Measurements from ENCODE around the gene THSD4. TPM values are rescaled to one million over a fixed set of nuclear protein-coding genes. Genes with fewer than 3 reads are reported as not detected.
A peak's percentile ranks its signal among the peaks of the same experiment; 100 is the strongest.
"Not testable (repeated sequence)": the region's sequence is repeated elsewhere in the genome, so short reads cannot be mapped to it uniquely, and the experiment has no call there.

Gene THSD4
- total RNA-seq, 1 donor from 2014 or later: 80.7 TPM

GRCh38 chr15:71348597-71348996, 233.3 kb downstream of the THSD4 start:
- intact Hi-C loops (cut with micrococcal nuclease): no loop called here
- ATAC-seq: no peak

DNA sequence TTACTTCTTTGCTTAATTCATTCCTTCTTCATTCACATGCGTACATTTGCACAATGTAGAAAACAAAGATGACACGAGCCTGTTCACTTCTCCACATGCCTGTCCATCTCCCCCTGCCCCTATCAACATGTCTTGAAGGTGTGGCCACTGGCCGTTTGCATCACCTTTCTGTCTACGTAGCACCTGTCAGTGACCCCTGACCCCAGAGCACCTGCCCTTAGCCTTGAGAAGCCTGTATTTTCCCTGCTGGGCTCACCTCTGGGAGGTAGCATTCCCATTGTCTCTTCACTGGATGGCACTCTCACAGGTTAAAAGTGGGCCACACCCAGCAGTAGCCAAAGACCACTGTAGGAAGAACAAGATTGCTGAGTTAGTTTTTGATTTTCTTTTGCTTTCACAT, 234.1 kb downstream of the THSD4 start:
- DNase-seq (no peak), ATAC-seq (no peak)
- intact Hi-C loops (cut with micrococcal nuclease): no loop called here

More at GRCh38 chr15:71348597-71348996, 233.3 kb downstream of the THSD4 start:
- DNase-seq: no peak

DNA sequence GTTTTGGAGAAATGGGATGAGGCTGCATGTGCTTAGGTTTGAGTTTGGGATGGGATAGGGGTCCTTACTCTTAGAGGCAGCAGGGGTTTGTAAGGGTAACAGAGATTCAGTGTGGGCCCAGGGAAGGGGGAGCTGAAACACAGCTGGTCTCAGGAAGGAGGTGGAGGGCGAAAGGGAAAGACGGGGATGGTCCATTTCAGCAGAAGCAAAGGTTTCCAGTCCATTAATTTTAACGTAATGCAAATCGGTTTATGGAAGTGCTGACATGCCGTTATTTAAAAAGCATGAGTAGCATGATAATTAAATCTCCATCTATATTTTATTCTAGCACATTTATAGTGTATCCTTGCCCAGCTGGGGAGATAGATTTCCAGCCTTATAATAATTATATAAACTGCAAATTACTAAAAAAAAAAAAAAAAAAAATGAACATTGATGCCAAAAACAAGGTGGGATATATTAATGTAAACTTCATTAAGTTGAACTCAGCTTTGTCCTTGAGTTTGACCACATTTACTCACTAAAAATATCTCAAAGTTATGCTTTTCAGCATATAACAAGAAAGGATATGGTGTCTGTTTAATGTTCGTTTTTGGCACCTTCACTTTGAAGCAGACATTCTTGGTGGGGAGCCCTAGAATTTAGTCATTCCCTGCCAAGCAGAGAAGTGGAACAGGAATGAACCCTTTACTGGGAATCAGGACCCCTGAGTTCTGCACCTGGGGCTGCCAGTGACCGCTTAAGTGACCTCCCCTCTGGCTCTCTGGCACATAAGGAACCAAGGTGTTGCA, 234.7 kb downstream of the THSD4 start:
- no peak for ATAC-seq
- DNase-seq: no peak
- intact Hi-C loops (cut with micrococcal nuclease): no loop called here

GRCh38 chr15:71350622-71351378, 235.5 kb downstream of the THSD4 start:
- intact Hi-C loops (cut with micrococcal nuclease): no loop called here
- ATAC-seq: peak; percentile 19
- no peak for DNase-seq

DNA sequence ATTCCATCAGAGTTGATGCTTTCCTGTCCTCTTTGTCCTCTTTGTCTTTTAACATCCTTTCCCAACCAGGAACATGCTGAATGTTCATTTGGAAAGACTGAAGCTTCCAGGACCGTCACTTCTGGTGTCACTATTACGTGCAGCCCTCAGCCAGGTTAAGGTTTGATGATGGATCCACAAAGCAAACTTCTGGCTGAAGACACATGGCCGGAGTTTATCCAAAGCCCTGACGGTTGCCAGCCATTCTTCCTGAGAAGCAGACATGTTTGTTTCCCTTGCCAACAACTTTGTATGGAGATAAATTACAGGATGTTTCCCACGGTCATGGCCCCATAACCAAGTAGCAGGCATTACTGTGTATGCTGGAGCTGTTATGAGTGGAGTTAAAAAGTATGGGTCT, 236.9 kb downstream of the THSD4 start:
- no peak for ATAC-seq
- no peak for DNase-seq
- intact Hi-C loops (cut with micrococcal nuclease): no loop called here

- no peak for ATAC-seq
- DNase-seq: no peak
- intact Hi-C loops (cut with micrococcal nuclease): no loop called here
These were observed 237.5 kb downstream of the THSD4 start for GRCh38 chr15:71352765-71353164.

DNA sequence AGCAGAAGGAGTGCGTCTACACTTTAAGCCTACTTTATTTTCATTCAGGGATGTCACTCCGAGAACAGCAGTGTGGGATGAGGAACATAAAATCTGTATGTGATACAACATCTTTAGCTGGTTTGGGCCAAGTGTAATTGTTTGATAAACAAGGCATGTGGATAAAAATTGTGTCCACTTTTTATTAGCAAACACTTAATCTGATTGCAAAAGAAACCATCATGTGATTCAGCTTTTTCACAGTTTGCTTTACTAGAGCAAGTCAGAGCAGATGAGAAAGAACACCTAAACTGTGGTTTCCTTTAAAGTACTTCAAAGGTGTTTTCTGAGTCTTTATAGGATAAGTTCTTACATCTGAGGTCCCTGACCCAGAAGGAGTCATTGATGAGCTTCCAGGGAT, 237.9 kb downstream of the THSD4 start:
- ATAC-seq: no peak
- intact Hi-C loops (cut with micrococcal nuclease): no loop called here
- no peak for DNase-seq

- intact Hi-C loops (cut with micrococcal nuclease): no loop called here
- DNase-seq: no peak
- ATAC-seq: no peak
These were observed 240.0 kb downstream of the THSD4 start for GRCh38 chr15:71355268-71355667.

DNA sequence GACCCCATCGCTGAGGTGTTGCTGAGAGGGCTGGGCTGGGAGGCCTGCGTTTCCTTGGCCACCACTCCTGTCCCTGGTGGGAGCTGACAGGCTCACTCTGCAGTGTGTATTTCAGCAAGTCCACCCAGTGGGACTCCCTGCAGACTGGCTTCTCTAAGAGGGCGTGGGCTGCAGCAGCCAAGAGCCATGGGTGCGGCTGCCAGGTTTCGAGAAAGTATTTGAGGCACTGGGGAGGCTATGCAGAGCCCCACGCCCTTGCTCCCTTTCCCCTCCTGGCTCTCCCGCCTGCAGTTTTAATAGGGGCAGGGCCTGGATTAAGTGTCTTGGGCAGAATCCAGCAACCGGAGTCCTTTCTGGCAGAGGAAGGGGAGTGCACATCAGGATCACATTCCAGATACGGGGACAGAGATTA, 242.1 kb downstream of the THSD4 start:
- ATAC-seq (peak; percentile 87), DNase-seq (peak; percentile 70)
- intact Hi-C loops (cut with micrococcal nuclease): no loop called here

DNA sequence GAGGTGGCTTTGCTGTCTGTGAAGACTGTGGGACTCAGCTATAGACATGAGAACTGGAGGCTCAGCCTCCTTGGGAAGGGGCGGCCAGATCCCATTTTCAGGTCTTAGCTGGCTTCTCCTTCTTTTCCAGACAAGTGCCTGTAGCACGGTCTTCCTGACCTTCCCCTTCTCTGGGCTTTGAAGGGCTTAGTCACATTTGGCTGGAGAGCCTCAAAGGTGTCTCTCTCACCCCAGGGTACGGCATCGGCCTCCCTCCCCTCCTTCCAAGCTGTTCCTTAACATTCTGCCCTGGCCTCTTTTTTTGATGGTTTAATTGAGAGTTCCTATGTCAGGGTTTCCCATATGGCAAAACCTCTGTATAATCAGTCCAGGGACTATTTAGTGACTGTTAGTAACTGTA, 242.7 kb downstream of the THSD4 start:
- intact Hi-C loops (cut with micrococcal nuclease): no loop called here
- DNase-seq: no peak
- ATAC-seq: peak; percentile 15

DNA sequence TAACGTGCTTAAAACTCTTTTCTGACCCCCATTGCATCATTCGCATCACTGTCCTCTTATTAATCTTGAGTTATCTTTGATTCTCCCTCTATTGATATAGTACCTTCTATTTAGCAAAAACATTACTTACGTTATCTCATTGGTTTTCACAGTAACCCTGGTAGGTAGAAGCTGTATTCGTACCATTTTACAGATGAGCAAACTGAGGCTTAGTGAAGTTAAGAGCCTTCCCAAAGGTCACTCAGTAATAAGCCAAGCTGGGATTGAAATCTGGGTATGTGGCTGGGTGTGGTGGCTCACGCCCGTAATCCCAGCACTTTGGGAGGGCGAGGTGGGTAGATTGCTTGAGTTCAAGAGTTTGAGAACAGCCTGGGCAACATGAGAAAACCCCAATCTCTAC, 244.0 kb downstream of the THSD4 start:
- ATAC-seq: no peak
- DNase-seq: no peak
- intact Hi-C loops (cut with micrococcal nuclease): no loop called here

DNA sequence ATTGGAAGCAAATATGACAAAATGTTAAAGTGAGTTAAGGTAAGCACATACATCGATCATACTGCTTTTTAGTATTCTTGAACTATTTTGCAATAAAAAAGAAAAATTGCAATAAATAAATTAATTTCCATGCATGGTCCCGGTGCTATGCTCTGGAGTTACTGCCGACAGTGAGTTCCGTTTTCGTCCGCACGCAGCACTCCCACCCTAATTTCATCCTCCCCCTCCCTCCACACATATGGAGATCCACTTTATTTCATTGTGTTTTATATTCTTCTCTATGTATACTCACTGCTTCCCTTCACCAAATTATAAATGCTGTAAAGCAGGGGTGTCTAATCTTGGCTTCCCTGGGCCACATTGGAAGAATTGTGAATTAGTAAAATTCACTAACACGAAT, 247.3 kb downstream of the THSD4 start:
- ATAC-seq (no peak), DNase-seq (no peak)
- intact Hi-C loops (cut with micrococcal nuclease): no loop called here

GRCh38 chr15:71362987-71363968, 248.0 kb downstream of the THSD4 start:
- intact Hi-C loops (cut with micrococcal nuclease): no loop called here
- ATAC-seq (no peak), DNase-seq (no peak)

GRCh38 chr15:71364117-71364584, 248.9 kb downstream of the THSD4 start:
- intact Hi-C loops (cut with micrococcal nuclease): no loop called here
- no peak for ATAC-seq
- DNase-seq: no peak

DNA sequence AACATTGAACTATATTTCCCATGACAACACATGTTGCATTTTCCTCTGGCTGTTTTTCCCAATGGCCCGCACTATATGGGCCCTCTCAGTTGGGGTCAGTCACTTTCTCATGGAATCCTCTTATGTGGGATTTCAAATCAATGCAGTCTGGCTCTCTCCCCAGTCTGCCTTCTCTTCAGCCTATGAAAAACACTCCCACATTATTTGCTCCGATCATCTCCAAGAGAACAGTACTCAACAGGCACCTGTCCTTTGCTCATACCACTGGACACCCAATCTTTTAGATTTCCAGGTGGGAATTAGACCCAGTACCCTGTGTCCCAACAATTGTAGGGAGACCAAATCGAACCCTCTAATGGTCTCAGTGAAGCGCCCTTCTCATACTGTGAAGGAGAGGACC, 251.3 kb downstream of the THSD4 start:
- DNase-seq (no peak), ATAC-seq (peak; percentile 13)
- intact Hi-C loops (cut with micrococcal nuclease): no loop called here

- ATAC-seq: peak; percentile 58
- intact Hi-C loops (cut with micrococcal nuclease): no loop called here
- DNase-seq: no peak
These were observed 251.7 kb downstream of the THSD4 start for GRCh38 chr15:71366926-71367325.

- ATAC-seq; DNase-seq; intact Hi-C loops (cut with micrococcal nuclease): not testable (repeated sequence)
These were observed 252.5 kb downstream of the THSD4 start for GRCh38 chr15:71367737-71368136.

DNA sequence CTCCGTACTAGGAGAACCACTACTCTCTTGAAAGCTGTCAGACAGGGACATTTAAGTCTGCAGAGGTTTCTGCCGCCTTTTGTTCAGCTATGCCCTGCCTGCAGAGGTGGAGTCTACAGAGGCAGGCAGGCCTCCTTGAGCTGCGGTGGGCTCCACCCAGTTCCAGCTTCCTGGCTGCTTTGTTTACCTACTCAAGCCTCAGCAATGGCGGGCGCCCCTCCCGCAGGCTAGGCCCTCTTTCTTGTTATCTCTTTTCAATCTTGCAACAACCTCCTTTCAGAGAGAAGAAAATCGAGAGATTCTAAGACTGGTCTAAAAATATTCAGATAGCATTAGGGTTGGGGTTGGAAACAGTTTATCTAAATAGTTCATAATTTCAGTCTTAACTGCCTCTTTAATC, 257.5 kb downstream of the THSD4 start:
- DNase-seq; intact Hi-C loops (cut with micrococcal nuclease); ATAC-seq: not testable (repeated sequence)

GRCh38 chr15:71373917-71374316, 258.6 kb downstream of the THSD4 start:
- peak; percentile 81 for ATAC-seq
- intact Hi-C loops (cut with micrococcal nuclease): no loop called here
- no peak for DNase-seq

Data from left ventricle myocardium superior (tissue), 1 donor.